Fibroblast of the aortic adventitia (primary cell): ENCODE data around the gene GPR75. TPM values are rescaled to one million over a fixed set of nuclear protein-coding genes. Genes with fewer than 3 reads are reported as not detected.

ENCODE experiments used
- DNase-seq: peaks from one replicate; pipeline ENCODE4 v3.0.0-alpha.2; 2010; ENCODE audit warnings: low read depth
- H3K4me3 ChIP-seq: 2 replicates; pipeline ENCODE4 v1.5.1; 2011; ENCODE audit warnings: low read depth, mild to moderate bottlenecking, control low read depth, low read length, moderate library complexity
- CTCF ChIP-seq: IDR thresholded peaks from 2 replicates; pipeline ENCODE4 v1.5.1; 2011; ENCODE audit warnings: mild to moderate bottlenecking, low read length, control low read depth, inconsistent platforms; ENCODE audit not compliant: insufficient read depth
- total RNA-seq: library from RNA; depleted of rRNA; stranded (reverse); fragments of >200 nt; gene quantifications from 2 replicates; pipeline ENCODE4 v1.2.3, GENCODE V29; 2012; ENCODE audit warnings: low replicate concordance

Gene GPR75
- total RNA-seq, 1 donor: 2.4 TPM

- H3K4me3 ChIP-seq: no peak overlapping the region
- TF ChIP-seq CTCF: no peak
- DNase-seq: no peak
These were observed 26.9 kb upstream of the GPR75 start for GRCh38 chr2:53886406-53887280.

GRCh38 chr2:53884883-53885282 lies 25.1 kb upstream of the GPR75 start:
- TF ChIP-seq CTCF: no peak
- no peak for DNase-seq
- no peak overlapping the region for H3K4me3 ChIP-seq

- no peak for TF ChIP-seq CTCF
- no peak overlapping the region for H3K4me3 ChIP-seq
- no peak for DNase-seq
These were observed 22.2 kb upstream of the GPR75 start for GRCh38 chr2:53881986-53882385.

GRCh38 chr2:53881360-53881759 lies 21.6 kb upstream of the GPR75 start:
- DNase-seq: no peak
- no peak overlapping the region for H3K4me3 ChIP-seq
- TF ChIP-seq CTCF: no peak

GRCh38 chr2:53880756-53881155 lies 21.0 kb upstream of the GPR75 start:
- no peak for TF ChIP-seq CTCF
- peak; percentile 69 for DNase-seq
- no peak overlapping the region for H3K4me3 ChIP-seq

GRCh38 chr2:53877556-53877955 lies 17.8 kb upstream of the GPR75 start:
- no peak for TF ChIP-seq CTCF
- no peak overlapping the region for H3K4me3 ChIP-seq
- DNase-seq: peak; percentile 8
